Tibial nerve (tissue), 4 donors: ENCODE results near the gene ANGPTL4. TPM values are rescaled to one million over a fixed set of nuclear protein-coding genes. Genes with fewer than 3 reads are reported as not detected.

Source experiments
- DNase-seq, 2 donors: peaks; one replicate each; pipeline ENCODE4 v3.0.0-alpha.2; 2019; ENCODE audit warnings: low spot score in 2 of 2
- H3K27ac ChIP-seq, 4 donors: fragments of 200-600 bp; sonication (generic) in 3 of 4; one replicate each; pipeline ENCODE4 v1.5.1; 2017 to 2019; ENCODE audit warnings: mild to moderate bottlenecking in 1 of 4
- H3K27me3 ChIP-seq, 2 donors: fragments of 200-600 bp; sonication (generic) in 1 of 2; one replicate each; pipeline versions ENCODE4 v1.5.1 to v1.6.0; 2017 to 2019
- H3K36me3 ChIP-seq, 3 donors: fragments of 200-600 bp; sonication (generic); one replicate each; pipeline ENCODE4 v1.5.1; 2018 to 2019
- H3K4me1 ChIP-seq, 4 donors: fragments of 200-600 bp; sonication (generic) in 3 of 4; one replicate each; pipeline ENCODE4 v1.5.1; 2017 to 2019
- H3K4me3 ChIP-seq, 4 donors: fragments of 200-600 bp; sonication (generic) in 3 of 4; one replicate each; pipeline ENCODE4 v1.5.1; 2017 to 2019; ENCODE audit warnings: mild to moderate bottlenecking in 1 of 4, moderate library complexity in 1 of 4
- H3K9me3 ChIP-seq, 4 donors: fragments of 200-600 bp; sonication (generic) in 3 of 4; one replicate each; pipeline ENCODE4 v1.5.1; 2017 to 2019
- EP300 ChIP-seq, 2 donors: sonication (generic); formaldehyde crosslinking; IDR thresholded peaks; one replicate each; pipeline ENCODE4 v1.6.1; 2017; ENCODE audit warnings: antibody characterized with exemption in 2 of 2, mild to moderate bottlenecking in 1 of 2
- POLR2A ChIP-seq, 2 donors: fragments of 450-650 bp; IDR thresholded peaks; one replicate each; pipeline ENCODE4 v1.6.1; 2017; ENCODE audit warnings: antibody characterized with exemption in 2 of 2, mild to moderate bottlenecking in 2 of 2, moderate library complexity in 2 of 2
- WGBS, 2 donors: methylation state at CpG; one replicate each; pipeline ENCODE4 v1.1.5; 2018; 5-methylcytosine and 5-hydroxymethylcytosine counted together
- total RNA-seq, 4 donors: library from RNA; depleted of rRNA; stranded (reverse); fragments of >200 nt; gene quantifications; one replicate each; pipeline ENCODE4 v1.1.0, GENCODE V29; 2016
- TF ChIP-seq, protein P1 (sequence below), 5 experiments: fragments of 200-600 bp in 3 of 5; fragments of 450-650 bp in 2 of 5; sonication (generic) in 3 of 5; IDR thresholded peaks; one replicate each; pipeline ENCODE4 v1.5.1; 2016 to 2019; ENCODE audit warnings: antibody characterized with exemption in 5 of 5, mild to moderate bottlenecking in 3 of 5, moderate library complexity in 2 of 5

Gene ANGPTL4
- total RNA-seq, 4 donors from 2014 or later: 52.2 to 256 (median 75.6) TPM

DNA sequence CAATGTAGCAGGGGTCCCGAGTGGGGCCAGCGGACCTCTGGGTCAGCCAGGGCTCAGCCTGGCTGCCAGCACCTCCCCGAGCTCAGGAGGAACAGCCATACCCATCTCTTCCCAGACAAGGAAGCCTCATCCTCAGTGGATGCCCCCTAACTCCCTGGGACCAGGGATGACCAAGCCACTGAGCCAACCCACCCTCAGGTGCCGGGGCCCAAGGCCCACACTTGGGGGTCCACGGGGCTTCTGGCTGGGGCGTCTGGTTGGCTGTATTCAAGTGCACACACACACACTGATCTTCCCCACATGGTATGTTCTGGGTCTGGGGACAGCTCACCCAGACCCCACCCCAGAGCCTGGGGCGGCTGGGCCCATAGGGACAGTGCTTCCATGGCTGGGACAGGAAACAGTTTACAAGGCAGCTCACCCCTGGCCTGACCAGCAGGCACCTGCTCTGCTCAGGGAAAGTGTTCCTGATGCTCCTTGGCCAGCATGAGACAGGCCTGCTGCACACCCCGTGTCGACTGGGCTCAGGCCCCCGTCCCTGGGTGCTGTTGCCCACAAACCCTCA is 33.9 kb downstream of the ANGPTL4 start:
- Histone ChIP-seq H3K9me3 (no peaks in the 10 kb centered on the region), H3K27me3 (no peaks in the 10 kb centered on the region), H3K4me1 (peaks cover 0 to 57% (median 37%) of the 10 kb centered on the region in 4 donors), H3K27ac (peak overlapping the region in 2 of 4 donors; percentile 57 to 62), H3K36me3 (peaks cover 0 to 37% (median 0%) of the 10 kb centered on the region in 3 donors), H3K4me3 (no peak overlapping the region)
- no peak for DNase-seq
- TF ChIP-seq EP300 (IDR thresholded peaks at IDR 0.05) (no peak), POLR2A (IDR thresholded peaks at IDR 0.05) (no peak)
- TF ChIP-seq, protein P1, sequence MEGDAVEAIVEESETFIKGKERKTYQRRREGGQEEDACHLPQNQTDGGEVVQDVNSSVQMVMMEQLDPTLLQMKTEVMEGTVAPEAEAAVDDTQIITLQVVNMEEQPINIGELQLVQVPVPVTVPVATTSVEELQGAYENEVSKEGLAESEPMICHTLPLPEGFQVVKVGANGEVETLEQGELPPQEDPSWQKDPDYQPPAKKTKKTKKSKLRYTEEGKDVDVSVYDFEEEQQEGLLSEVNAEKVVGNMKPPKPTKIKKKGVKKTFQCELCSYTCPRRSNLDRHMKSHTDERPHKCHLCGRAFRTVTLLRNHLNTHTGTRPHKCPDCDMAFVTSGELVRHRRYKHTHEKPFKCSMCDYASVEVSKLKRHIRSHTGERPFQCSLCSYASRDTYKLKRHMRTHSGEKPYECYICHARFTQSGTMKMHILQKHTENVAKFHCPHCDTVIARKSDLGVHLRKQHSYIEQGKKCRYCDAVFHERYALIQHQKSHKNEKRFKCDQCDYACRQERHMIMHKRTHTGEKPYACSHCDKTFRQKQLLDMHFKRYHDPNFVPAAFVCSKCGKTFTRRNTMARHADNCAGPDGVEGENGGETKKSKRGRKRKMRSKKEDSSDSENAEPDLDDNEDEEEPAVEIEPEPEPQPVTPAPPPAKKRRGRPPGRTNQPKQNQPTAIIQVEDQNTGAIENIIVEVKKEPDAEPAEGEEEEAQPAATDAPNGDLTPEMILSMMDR (IDR thresholded peaks at IDR 0.05): no peak
- WGBS, 2 donors: 69 to 89% methylated on average over 6 to 9 of the region's 10 CpGs

DNA sequence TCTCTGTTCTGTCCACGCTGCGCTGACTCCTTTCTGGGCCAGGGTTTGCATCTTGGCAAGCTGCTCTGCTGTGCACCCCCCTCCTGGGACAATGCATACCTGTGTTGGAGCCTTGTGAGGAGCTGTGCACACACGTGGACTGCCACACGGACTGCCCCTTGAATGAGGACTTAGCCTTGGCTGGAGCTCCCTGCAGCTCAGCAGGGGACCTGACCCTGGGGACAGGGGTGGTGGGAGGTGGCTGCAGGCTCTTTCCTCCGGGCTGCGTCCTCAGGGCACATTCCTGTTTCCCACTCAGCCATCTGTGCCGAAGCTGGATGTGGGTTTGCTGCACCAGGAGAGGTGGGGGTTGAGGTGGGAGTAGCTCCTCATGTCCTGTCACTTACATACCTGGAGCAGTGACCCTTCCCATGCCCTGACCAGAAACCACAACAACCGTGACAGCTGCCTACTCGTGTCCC is 34.4 kb downstream of the ANGPTL4 start:
- Histone ChIP-seq H3K9me3 (no peaks in the 10 kb centered on the region), H3K4me1 (peaks cover 0 to 52% (median 31%) of the 10 kb centered on the region in 4 donors), H3K4me3 (no peak overlapping the region), H3K27me3 (no peaks in the 10 kb centered on the region), H3K36me3 (peaks cover 0 to 43% (median 0%) of the 10 kb centered on the region in 3 donors), H3K27ac (peak overlapping the region in 1 of 4 donors; percentile 57)
- WGBS, 2 donors: 46 to 53% methylated on average over 9 of the region's 9 CpGs
- DNase-seq: no peak
- TF ChIP-seq EP300 (IDR thresholded peaks at IDR 0.05): no peak
- TF ChIP-seq POLR2A (IDR thresholded peaks at IDR 0.05): no peak

DNA sequence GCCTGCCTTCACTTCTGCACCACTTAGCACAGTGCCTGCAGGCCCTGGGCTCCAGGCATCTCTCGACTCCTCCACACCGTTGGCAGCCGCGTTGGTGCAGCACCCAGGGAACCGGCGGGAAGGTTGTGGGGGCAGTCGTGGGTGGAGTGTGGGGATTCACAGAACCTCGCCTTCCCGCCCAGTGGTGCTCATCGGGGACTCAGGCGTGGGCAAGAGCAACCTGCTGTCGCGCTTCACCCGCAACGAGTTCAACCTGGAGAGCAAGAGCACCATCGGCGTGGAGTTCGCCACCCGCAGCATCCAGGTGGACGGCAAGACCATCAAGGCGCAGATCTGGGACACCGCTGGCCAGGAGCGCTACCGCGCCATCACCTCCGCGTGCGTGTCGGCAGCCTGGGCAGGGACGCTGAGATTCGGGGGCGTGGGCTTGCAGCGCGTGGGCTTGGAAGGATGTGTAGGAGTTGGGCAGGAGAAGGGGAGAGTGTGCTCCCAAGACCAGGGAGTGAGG is 35.8 kb downstream of the ANGPTL4 start:
- Histone ChIP-seq H3K4me3 (no peak overlapping the region), H3K9me3 (no peaks in the 10 kb centered on the region), H3K4me1 (peaks cover 0 to 38% (median 20%) of the 10 kb centered on the region in 4 donors), H3K27ac (no peak overlapping the region), H3K36me3 (peaks cover 0 to 57% (median 0%) of the 10 kb centered on the region in 3 donors), H3K27me3 (no peaks in the 10 kb centered on the region)
- DNase-seq: no peak
- TF ChIP-seq, protein P1 (IDR thresholded peaks at IDR 0.05): no peak
- TF ChIP-seq POLR2A (IDR thresholded peaks at IDR 0.05): no peak
- no peak for TF ChIP-seq EP300 (IDR thresholded peaks at IDR 0.05)
- WGBS, 2 donors: 95 to 99% methylated on average over 23 to 34 of the region's 34 CpGs

DNA sequence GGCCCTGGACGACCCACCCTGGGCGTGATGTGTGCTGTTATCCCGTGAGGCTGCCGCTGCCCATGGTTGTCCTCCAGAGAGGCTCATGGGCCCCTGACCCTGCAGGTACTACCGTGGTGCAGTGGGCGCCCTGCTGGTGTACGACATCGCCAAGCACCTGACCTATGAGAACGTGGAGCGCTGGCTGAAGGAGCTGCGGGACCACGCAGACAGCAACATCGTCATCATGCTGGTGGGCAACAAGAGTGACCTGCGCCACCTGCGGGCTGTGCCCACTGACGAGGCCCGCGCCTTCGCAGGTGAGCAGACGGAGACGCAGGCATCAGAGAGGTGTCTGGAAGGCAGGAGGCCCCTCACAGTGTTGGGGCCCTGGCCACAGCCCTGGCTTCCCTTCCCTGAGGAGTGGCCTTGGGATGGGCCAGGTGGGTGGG is 38.0 kb downstream of the ANGPTL4 start:
- Histone ChIP-seq H3K4me1 (peaks cover 0 to 16% (median 8%) of the 10 kb centered on the region in 4 donors), H3K27me3 (no peaks in the 10 kb centered on the region), H3K36me3 (peaks cover 0 to 68% (median 0%) of the 10 kb centered on the region in 3 donors), H3K9me3 (no peaks in the 10 kb centered on the region), H3K27ac (no peak overlapping the region), H3K4me3 (no peak overlapping the region)
- 90 to 96% methylated on average over 12 of the region's 21 CpGs for WGBS, 2 donors
- DNase-seq: no peak
- TF ChIP-seq, protein P1 (IDR thresholded peaks at IDR 0.05): no peak
- no peak for TF ChIP-seq EP300 (IDR thresholded peaks at IDR 0.05)
- TF ChIP-seq POLR2A (IDR thresholded peaks at IDR 0.05): no peak

DNA sequence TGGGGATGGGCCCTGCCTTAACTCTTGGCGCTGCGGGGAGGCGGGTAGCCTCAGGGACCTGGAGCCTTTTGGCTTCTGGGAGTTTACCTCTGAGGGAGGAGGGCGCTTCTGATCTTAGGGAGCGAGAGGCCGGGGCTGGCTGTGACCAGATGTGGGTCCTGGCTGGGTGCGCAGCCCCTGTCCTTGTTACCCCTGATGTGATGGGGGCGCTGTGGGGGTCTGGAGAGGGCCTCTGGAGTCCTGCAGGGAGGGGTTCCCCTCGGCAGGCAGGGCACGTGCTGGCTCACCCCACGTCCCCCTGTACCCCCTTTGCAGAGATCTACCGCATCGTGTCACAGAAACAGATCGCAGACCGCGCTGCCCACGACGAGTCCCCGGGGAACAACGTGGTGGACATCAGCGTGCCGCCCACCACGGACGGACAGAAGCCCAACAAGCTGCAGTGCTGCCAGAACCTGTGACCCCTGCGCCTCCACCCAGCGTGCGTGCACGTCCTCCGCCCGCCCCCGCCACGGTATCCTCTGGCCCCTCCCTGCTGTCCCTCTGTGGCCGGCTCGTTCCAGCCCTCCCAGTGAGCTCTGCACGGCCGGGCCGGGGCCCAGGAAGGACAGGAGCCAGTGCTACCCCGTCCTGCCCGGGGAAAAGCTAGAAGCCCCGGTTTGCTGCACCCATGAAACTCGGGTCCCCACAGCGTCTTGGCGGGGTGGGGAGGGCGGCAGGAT is 39.3 kb downstream of the ANGPTL4 start:
- WGBS, 2 donors: 88 to 91% methylated on average over 29 to 40 of the region's 44 CpGs
- Histone ChIP-seq H3K27me3 (no peaks in the 10 kb centered on the region), H3K4me3 (no peak overlapping the region), H3K27ac (no peak overlapping the region), H3K9me3 (no peaks in the 10 kb centered on the region), H3K4me1 (peaks cover 0 to 4% (median under 1%) of the 10 kb centered on the region in 4 donors), H3K36me3 (peaks cover 0 to 68% (median 0%) of the 10 kb centered on the region in 3 donors)
- DNase-seq: no peak
- no peak for TF ChIP-seq EP300 (IDR thresholded peaks at IDR 0.05)
- TF ChIP-seq, protein P1 (IDR thresholded peaks at IDR 0.05): no peak
- no peak for TF ChIP-seq POLR2A (IDR thresholded peaks at IDR 0.05)
